ENCODE results near the gene PHF19.

Gene PHF19

GRCh38 chr9:120883608-120883996 is 6.6 kb upstream of the PHF19 start:
- DNase-seq (ENCODE audit: low spot score): no peak
- TF ChIP-seq CTCF (IDR thresholded peaks at IDR 0.05): no peak
- Histone ChIP-seq H3K4me3 (no peak overlapping the region), H3K27ac (no peak overlapping the region)

GRCh38 chr9:120882935-120883607 is 6.1 kb upstream of the PHF19 start:
- Histone ChIP-seq H3K27ac (no peak overlapping the region), H3K4me3 (no peak overlapping the region)
- TF ChIP-seq CTCF (IDR thresholded peaks at IDR 0.05): no peak
- DNase-seq (ENCODE audit: low spot score): no peak

DNA sequence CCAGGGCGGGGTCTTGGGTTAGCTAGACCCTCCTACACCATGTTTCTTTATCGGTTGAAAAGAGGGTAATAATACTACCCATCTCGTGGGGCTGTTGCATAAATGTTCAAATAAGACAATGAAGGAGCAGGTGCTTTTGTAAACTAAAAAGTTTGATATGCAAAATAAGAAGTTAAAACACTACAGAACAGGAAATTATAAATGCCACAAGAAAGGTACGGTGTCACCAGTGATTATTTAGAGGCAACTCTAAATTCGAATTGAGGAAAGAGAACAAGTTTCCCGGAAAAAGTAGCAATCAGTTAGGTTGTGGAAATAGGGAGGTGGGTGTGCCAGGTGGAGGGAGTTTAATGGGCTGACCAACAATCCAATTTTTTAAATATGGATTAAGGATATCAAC is 2.5 kb upstream of the PHF19 start:
- TF ChIP-seq CTCF (IDR thresholded peaks at IDR 0.05): no peak

GRCh38 chr9:120878188-120879130 is 1.5 kb upstream of the PHF19 start:
- Histone ChIP-seq H3K27ac (peak overlapping the region in 1 of 2 donors; percentile 96), H3K4me3 (peak overlapping the region; percentile 91)
- TF ChIP-seq CTCF (IDR thresholded peaks at IDR 0.05): no peak
- DNase-seq (ENCODE audit: low spot score): no peak

More for the DNA sequence above, 2.5 kb upstream of the PHF19 start:
- H3K27ac ChIP-seq: no peak overlapping the region
- H3K4me3 ChIP-seq: no peak overlapping the region
- DNase-seq (ENCODE audit: low spot score): no peak

DNA sequence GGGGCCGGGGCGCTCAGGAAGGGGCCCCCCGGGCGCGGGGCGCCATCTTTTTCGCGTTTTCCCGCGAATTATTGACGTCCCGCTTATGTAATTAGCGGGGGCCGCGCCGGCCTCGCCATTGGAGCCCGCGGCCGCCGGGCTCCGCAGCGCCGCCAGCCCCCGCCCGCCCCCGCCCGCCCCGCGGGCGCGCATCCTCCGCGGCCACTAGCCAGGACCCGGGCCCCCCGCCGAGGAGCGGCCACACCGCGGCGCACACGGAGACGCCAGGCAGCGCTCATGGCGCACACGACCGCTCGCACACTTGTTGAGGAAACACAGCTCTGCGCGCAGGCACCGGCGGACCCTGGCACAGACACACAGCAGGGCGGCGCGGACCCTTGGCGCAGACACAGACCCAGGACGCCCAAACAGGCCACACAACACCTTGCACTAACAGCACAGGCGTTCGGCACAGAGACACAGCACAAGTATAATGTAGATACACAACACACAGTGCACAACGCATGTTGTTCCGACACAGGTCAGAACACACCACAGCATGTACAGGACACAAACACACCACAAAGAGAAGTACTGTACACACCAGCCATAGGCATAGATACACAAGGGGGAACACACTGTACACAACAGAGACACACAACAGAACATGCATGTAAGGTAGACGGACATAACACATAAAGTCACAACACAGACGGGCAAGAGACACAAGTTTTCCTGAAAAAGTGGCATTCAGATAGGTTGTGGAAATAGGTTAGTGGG is 467 bp upstream of the PHF19 start:
- Histone ChIP-seq H3K4me3 (peak overlapping the region; percentile 91), H3K27ac (peak overlapping the region; percentile 96 to 99)
- no peak for TF ChIP-seq CTCF (IDR thresholded peaks at IDR 0.05)
- no peak for DNase-seq (ENCODE audit: low spot score)

DNA sequence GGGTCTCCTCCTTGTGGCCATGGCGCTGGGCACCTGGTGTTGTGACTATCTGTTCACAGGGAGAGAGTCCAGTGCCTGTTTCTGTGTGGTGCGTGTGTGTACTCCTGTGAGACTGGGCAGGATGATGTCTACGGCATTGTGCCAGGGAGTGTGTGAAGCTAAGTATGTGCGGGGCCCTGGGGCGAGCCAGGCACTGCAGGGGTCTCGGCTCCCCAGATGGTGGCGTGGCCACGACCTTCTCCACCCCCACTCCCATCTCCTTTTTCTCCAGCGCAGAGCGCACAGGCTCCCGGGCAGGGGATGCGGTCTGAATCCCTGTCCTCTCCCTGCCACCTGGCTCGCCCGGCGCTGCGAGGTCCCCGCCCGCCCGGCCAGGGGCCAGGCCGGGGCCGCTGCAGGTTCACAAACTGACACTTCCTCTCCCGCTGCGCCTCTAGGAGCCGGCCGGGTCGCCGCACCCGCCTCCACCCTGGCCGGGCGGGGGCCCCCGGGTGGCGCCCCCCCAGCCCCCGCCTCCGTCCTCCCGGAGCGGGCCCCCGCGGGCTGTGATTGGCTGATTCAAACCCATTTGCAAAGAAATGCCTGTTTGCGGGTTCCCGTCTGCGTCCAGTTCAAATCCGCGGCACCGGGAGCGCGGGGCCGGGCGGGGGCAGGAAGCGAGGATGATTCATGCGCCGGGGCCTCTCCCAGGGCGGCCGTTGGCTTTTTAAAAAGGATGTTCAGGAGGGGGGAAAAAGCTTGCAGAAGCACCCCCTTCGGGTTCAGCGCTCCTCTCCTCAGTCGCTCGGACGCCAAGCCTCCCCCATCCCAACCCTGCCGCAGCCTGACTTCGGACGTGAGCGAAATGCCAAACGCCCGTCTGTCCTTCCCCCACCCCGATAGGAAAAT is 790 bp downstream of the PHF19 start:
- Histone ChIP-seq H3K4me3 (peak overlapping the region; percentile 91), H3K27ac (peak overlapping the region; percentile 96 to 99)
- DNase-seq (ENCODE audit: low spot score): peak; percentile 92
- TF ChIP-seq CTCF (IDR thresholded peaks at IDR 0.05): no peak

Data from coronary artery (tissue), 2 donors.